HCT116 (cell line): ENCODE measurements around the gene FOXK1. TPM values are rescaled to one million over a fixed set of nuclear protein-coding genes. Genes with fewer than 3 reads are reported as not detected.

ENCODE experiments used
- ATAC-seq: fragments of 200-7000 bp; cut with Tn5 transposase; 2 replicates; pipeline ENCODE4 v1.9.1; 2020; ENCODE audit warnings: mild to moderate bottlenecking, moderate library complexity
- BruUV-seq: library from RNA; stranded (reverse); fragments of 400-500 nt; replicated peaks from 2 replicates; lab custom pipeline; 2021; lab: Mats Ljungman, UMichigan
- CTCF ChIA-PET: fragments of 300-600 bp; sonication (Branson Sonifier 250); formaldehyde crosslinking; loops from one replicate; lab custom pipeline; 2021; ENCODE audit warnings: antibody characterized with exemption; lab: Charles Lee
- POLR2A ChIA-PET: fragments of 300-600, 350-600 bp; sonication (Branson Sonifier 250); formaldehyde crosslinking; loops from one replicate; lab custom pipeline; 2021; ENCODE audit warnings: antibody characterized with exemption; lab: Charles Lee
- RAD21 ChIA-PET, 2 experiments: fragments of 300-600 bp; sonication (Branson Sonifier 250); formaldehyde crosslinking; loops; one replicate each; lab custom pipeline; 2023; ENCODE audit warnings: low total read pairs in 2 of 2; ENCODE audit not compliant: uncharacterized antibody in 2 of 2, unreplicated experiment in 2 of 2, low non-redundant PET in 1 of 2; lab: Charles Lee
- DNase-seq: peaks from one replicate; pipeline ENCODE4 v3.0.0-alpha.2; 2010; ENCODE audit warnings: low read depth, low spot score
- H2AFZ ChIP-seq: fragments of 200-600 bp; shearing (Covaris generic), sonication (generic); 2 replicates; pipeline ENCODE4 v1.6.1; 2017; ENCODE audit warnings: low read depth, mixed run types, mixed read lengths, antibody characterized with exemption, low read length; ENCODE audit not compliant: poor library complexity, severe bottlenecking
- H3K27ac ChIP-seq: 2 replicates; pipeline ENCODE4 v1.5.1; 2012; ENCODE audit warnings: low read depth, low read length
- H3K27me3 ChIP-seq: fragments of 200-600 bp; sonication (generic); 2 replicates; pipeline ENCODE4 v1.6.1; 2016; ENCODE audit warnings: mixed run types, low read length, mixed read lengths; ENCODE audit not compliant: insufficient read depth
- H3K36me3 ChIP-seq, 2 experiments: fragments of 200-500 bp in 1 of 2; fragments of 200-600 bp in 1 of 2; sonication (Bioruptor generic) in 1 of 2; sonication (generic) in 1 of 2; 2 replicates each; pipeline versions ENCODE4 v1.5.1 to v1.6.1; 2014 to 2016; ENCODE audit warnings: low read length in 2 of 2, inconsistent platforms in 1 of 2, mixed read lengths in 1 of 2, mixed run types in 1 of 2; ENCODE audit not compliant: insufficient read depth in 2 of 2, control insufficient read depth in 1 of 2
- H3K4me1 ChIP-seq, 2 experiments: fragments of 200-600 bp in 1 of 2; sonication (generic) in 1 of 2; 2 replicates each; pipeline versions ENCODE4 v1.5.1 to v1.6.1; 2012 to 2017; ENCODE audit warnings: low read length in 2 of 2, inconsistent platforms in 1 of 2, mild to moderate bottlenecking in 1 of 2, mixed read lengths in 1 of 2, mixed run types in 1 of 2, moderate library complexity in 1 of 2; ENCODE audit not compliant: insufficient read depth in 2 of 2, control insufficient read depth in 1 of 2
- H3K4me2 ChIP-seq: fragments of 200-600 bp; sonication (generic); 2 replicates; pipeline ENCODE4 v1.6.1; 2017; ENCODE audit warnings: mixed run types, low read length, mixed read lengths
- H3K4me3 ChIP-seq, 2 experiments: fragments of 200-600 bp in 1 of 2; sonication (generic) in 1 of 2; replicated peaks in 1 of 2; 2 replicates each; pipeline ENCODE4 v1.5.1; 2011 to 2016; ENCODE audit warnings: low read length in 2 of 2, control low read depth in 1 of 2, low read depth in 1 of 2, mild to moderate bottlenecking in 1 of 2, mixed read lengths in 1 of 2, mixed run types in 1 of 2
- H3K79me2 ChIP-seq: fragments of 200-600 bp; sonication (generic); 2 replicates; pipeline ENCODE4 v1.6.1; 2017; ENCODE audit warnings: mild to moderate bottlenecking, mixed run types, low read length, moderate library complexity, mixed read lengths; ENCODE audit not compliant: insufficient read depth
- H3K9ac ChIP-seq: fragments of 200-600 bp; sonication (generic); 2 replicates; pipeline ENCODE4 v1.6.1; 2016; ENCODE audit warnings: low read length, mixed read lengths
- H3K9me2 ChIP-seq: fragments of 200-600 bp; sonication (generic), shearing (Covaris generic); 2 replicates; pipeline ENCODE4 v1.6.1; 2017; ENCODE audit warnings: mixed run types, mild to moderate bottlenecking, moderate library complexity; ENCODE audit not compliant: insufficient read depth
- H3K9me3 ChIP-seq, 2 experiments: fragments of 200-500 bp in 1 of 2; fragments of 200-600 bp in 1 of 2; sonication (Bioruptor generic) in 1 of 2; sonication (generic) in 1 of 2; 2 replicates each; pipeline ENCODE4 v1.6.1; 2014 to 2017; ENCODE audit warnings: low read length in 2 of 2, mixed read lengths in 2 of 2, inconsistent platforms in 1 of 2, low read depth in 1 of 2, mild to moderate bottlenecking in 1 of 2, mixed run types in 1 of 2, moderate library complexity in 1 of 2; ENCODE audit not compliant: control insufficient read depth in 1 of 2, insufficient read depth in 1 of 2
- H4K20me1 ChIP-seq: fragments of 200-600 bp; sonication (generic), shearing (Covaris generic); 2 replicates; pipeline ENCODE4 v1.6.1; 2017; ENCODE audit warnings: mixed run types, mild to moderate bottlenecking, moderate library complexity; ENCODE audit not compliant: insufficient read depth
- ELF1 ChIP-seq: IDR thresholded peaks from 2 replicates; pipeline ENCODE4 v1.6.1; 2012; ENCODE audit warnings: low read depth, borderline replicate concordance
- EZH2 ChIP-seq: fragments of 200-600 bp; sonication (generic); IDR thresholded peaks from 2 replicates; pipeline ENCODE4 v1.6.1; 2017; ENCODE audit warnings: antibody characterized with exemption, mixed run types
- POLR2A ChIP-seq: IDR thresholded peaks from 2 replicates; pipeline ENCODE4 v1.7.0; 2011; ENCODE audit warnings: borderline replicate concordance; ENCODE audit not compliant: insufficient read depth, insufficient read length; ENCODE audit errors: extremely low read depth
- SP1 ChIP-seq: IDR thresholded peaks from 2 replicates; pipeline ENCODE4 v1.6.1; 2012; ENCODE audit warnings: low read depth
- TCF7L2 ChIP-seq: IDR thresholded peaks from 2 replicates; pipeline ENCODE4 v1.7.0; 2011; ENCODE audit warnings: borderline replicate concordance, inconsistent platforms; ENCODE audit not compliant: insufficient read depth, insufficient read length; ENCODE audit errors: extremely low read depth
- ZNF274 ChIP-seq: fragments of 200-500 bp; sonication (Bioruptor generic); IDR thresholded peaks from 2 replicates; pipeline ENCODE4 v1.6.1; 2014; ENCODE audit warnings: mild to moderate bottlenecking, low read depth, low read length, inconsistent platforms
- intact Hi-C: fragments of 100-400 bp; cut with micrococcal nuclease; formaldehyde crosslinking; loops from 2 replicates; pipeline ENCODE4 v1.10.0; 2022
- total RNA-seq: library from RNA; stranded (reverse); gene quantifications from one replicate; pipeline ENCODE4 v1.2.1, GENCODE V29; 2021; ENCODE audit not compliant: unreplicated experiment
- TF ChIP-seq, protein P1 (sequence below): IDR thresholded peaks from 2 replicates; pipeline ENCODE4 v1.6.1; 2011; ENCODE audit warnings: mild to moderate bottlenecking, low read length, moderate library complexity; ENCODE audit not compliant: insufficient replicate concordance; ENCODE audit errors: extremely low read depth

Gene FOXK1
- total RNA-seq, 1 experiment from 2014 or later, result 60.5 TPM

DNA sequence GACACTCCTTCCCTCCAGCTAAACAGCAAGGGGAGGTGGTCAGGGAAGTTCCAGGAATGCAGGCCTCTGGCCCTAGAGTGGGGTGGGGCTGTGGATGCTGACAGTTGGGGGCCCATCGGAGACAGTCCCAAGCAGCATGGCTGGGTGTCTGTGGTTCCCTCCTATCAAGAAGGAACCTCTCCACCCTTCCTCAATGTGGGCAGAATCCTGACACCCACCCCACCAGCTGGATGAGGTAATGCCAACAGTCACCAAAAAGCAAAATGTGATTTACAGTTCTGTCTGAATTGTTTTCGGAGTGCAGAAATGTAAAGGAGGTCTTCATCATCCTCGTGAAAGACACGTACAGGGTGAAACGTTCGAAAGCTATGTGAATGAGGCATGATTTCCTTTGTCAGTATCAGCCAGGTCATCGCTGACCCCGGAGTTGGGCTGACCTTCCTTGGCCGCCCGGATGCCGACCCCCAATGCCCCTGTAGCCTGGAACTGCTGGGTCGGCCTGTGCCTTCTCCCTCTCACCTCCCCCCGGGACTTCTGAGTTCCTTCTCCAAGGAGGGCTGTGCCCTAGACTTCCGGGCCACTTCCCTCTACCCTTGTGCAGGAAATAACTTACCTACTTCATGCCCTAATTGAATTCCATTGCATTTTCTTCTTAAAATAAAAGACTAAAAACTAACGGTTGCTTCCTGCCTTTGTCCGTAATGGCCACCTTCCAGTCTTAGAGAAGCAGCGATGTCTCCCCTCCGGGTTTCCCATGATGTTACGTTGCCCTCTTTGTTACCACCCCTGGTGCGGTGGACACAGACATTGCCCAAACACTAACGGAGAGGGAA is 24.5 kb downstream of the FOXK1 start:
- no TSS peak for BruUV-seq
- Histone ChIP-seq H3K27ac (no peak overlapping the region), H3K36me3 (no peaks in the 10 kb centered on the region), H3K4me3 (no peak overlapping the region), H3K4me1 (no peaks in the 10 kb centered on the region), H3K9me2 (no peaks in the 10 kb centered on the region), H2AFZ (no peak overlapping the region), H3K4me2 (no peak overlapping the region)
- ATAC-seq (no peak), DNase-seq (no peak)
- ChIA-PET CTCF (no interaction called here), POLR2A (no interaction called here)
- no peak for TF ChIP-seq EZH2
- TF ChIP-seq SP1, result no peak
- TF ChIP-seq TCF7L2, result no peak
- no peak for TF ChIP-seq ELF1
- no peak for TF ChIP-seq ZNF274
- TF ChIP-seq POLR2A, result no peak
- TF ChIP-seq, protein P1, sequence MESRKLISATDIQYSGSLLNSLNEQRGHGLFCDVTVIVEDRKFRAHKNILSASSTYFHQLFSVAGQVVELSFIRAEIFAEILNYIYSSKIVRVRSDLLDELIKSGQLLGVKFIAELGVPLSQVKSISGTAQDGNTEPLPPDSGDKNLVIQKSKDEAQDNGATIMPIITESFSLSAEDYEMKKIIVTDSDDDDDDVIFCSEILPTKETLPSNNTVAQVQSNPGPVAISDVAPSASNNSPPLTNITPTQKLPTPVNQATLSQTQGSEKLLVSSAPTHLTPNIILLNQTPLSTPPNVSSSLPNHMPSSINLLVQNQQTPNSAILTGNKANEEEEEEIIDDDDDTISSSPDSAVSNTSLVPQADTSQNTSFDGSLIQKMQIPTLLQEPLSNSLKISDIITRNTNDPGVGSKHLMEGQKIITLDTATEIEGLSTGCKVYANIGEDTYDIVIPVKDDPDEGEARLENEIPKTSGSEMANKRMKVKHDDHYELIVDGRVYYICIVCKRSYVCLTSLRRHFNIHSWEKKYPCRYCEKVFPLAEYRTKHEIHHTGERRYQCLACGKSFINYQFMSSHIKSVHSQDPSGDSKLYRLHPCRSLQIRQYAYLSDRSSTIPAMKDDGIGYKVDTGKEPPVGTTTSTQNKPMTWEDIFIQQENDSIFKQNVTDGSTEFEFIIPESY, result no peak
- TF ChIP-seq, all 23 proteins: peak for 0
- RAD21 ChIA-PET, result no interaction called here
- intact Hi-C loops, result no loop called here
- Histone ChIP-seq H3K27me3 (no peaks in the 10 kb centered on the region), H4K20me1 (0 out of 2 replicates have a peak, but pooled peaks cover 3% of the 10 kb centered on the region), H3K79me2 (peaks cover 96% of the 10 kb centered on the region), H3K9me3 (no peaks in the 10 kb centered on the region), H3K9ac (no peak overlapping the region)
